Measurements from ENCODE around the gene FBXO24. TPM values are rescaled to one million over a fixed set of nuclear protein-coding genes. Genes with fewer than 3 reads are reported as not detected.
A peak's percentile ranks its signal among the peaks of the same experiment; 100 is the strongest.

FBXO24 gene
- total and polyA plus RNA-seq, 9 of the 15 experiments (the other 6 are each of a cell fraction or from before 2014, with no cell fraction given) = 0.17 to 0.95 (median 0.50) TPM

- TF ChIP-seq RNF219 (CRISPR knock-in tag; IDR thresholded peaks at IDR 0.05) = no peak
- TF ChIP-seq FIP1L1 (IDR thresholded peaks at IDR 0.05; ENCODE audit: low read depth, low read length, poor library complexity, severe bottlenecking) = no peak
- TF ChIP-seq U2AF1 (optimal IDR thresholded peaks at IDR 0.05; ENCODE audit: low read depth, low read length) = no peak
- TF ChIP-seq SAFB (IDR thresholded peaks at IDR 0.05; ENCODE audit: borderline replicate concordance, low read depth, low read length) = no peak
- TF ChIP-seq PHF20 (IDR thresholded peaks at IDR 0.05; ENCODE audit: partially characterized antibody) = peak; percentile 32
- no peak for TF ChIP-seq NBN (IDR thresholded peaks at IDR 0.05; ENCODE audit: low read depth)
- peak; percentile 75 to 78 for TF ChIP-seq NRF1 (conservative IDR thresholded peaks at IDR 0.05 in 1 of 2, IDR thresholded peaks at IDR 0.05 in 1 of 2)
- TF ChIP-seq HMG20A (CRISPR knock-in tag; conservative IDR thresholded peaks at IDR 0.05) = no peak
- no peak for TF ChIP-seq YBX1 (IDR thresholded peaks at IDR 0.05)
- TF ChIP-seq ZBED1 (IDR thresholded peaks at IDR 0.05) = no peak
- TF ChIP-seq ATF1 (CRISPR knock-in tag; IDR thresholded peaks at IDR 0.05) = no peak
- TF ChIP-seq ATF1 (tag; IDR thresholded peaks at IDR 0.05) = peak; percentile 54; the same call in 1 of the 2 replicates
- TF ChIP-seq EZH2 (IDR thresholded peaks at IDR 0.05; ENCODE audit: borderline replicate concordance, low read depth, low read length) = no peak
- no peak for TF ChIP-seq RAD21 (CRISPR knock-in tag; conservative IDR thresholded peaks at IDR 0.05 in 1 of 2, IDR thresholded peaks at IDR 0.05 in 1 of 2)
- peak; percentile 80 for TF ChIP-seq HMGN3 (IDR thresholded peaks at IDR 0.05; ENCODE audit: borderline replicate concordance, extremely low read depth, insufficient read length, low read depth, low read length)
- no peak for TF ChIP-seq SIN3B (IDR thresholded peaks at IDR 0.05; ENCODE audit: low read depth)
- TF ChIP-seq NFXL1 (CRISPR knock-in tag; IDR thresholded peaks at IDR 0.05) = no peak
- TF ChIP-seq E2F6 (IDR thresholded peaks at IDR 0.05; ENCODE audit: borderline replicate concordance in 1 of 2, extremely low read depth in 1 of 2, insufficient read depth in 1 of 2, insufficient read length in 1 of 2, low read depth in 1 of 2, low read length in 1 of 2, poor library complexity in 1 of 2, severe bottlenecking in 1 of 2) = peak in 1 of 2 experiments; percentile 49
- no peak for TF ChIP-seq USF2 (CRISPR knock-in tag; IDR thresholded peaks at IDR 0.05)
- TF ChIP-seq KLF1 (tag; IDR thresholded peaks at IDR 0.05) = no peak
- peak; percentile 38; the same call in 1 of the 2 replicates for TF ChIP-seq EP400 (IDR thresholded peaks at IDR 0.05)
- TF ChIP-seq ESRRA (IDR thresholded peaks at IDR 0.05; ENCODE audit: borderline replicate concordance, low read depth) = no peak
- TF ChIP-seq RNF2 (IDR thresholded peaks at IDR 0.05) = no peak
- no peak for TF ChIP-seq BRCA1 (IDR thresholded peaks at IDR 0.05)
- TF ChIP-seq BRCA1 (CRISPR knock-in tag; IDR thresholded peaks at IDR 0.05) = no peak
- no peak for TF ChIP-seq BDP1 (IDR thresholded peaks at IDR 0.05; ENCODE audit: insufficient read depth, insufficient read length)
These were observed 40.6 kb downstream of the FBXO24 start (continued) for GRCh38 chr7:100626530-100627237.
